Common myeloid progenitor, CD34-positive (primary cell): Measurements from ENCODE around the gene DOK5.

Experiments used
- CTCF ChIA-PET: fragments of 350-600 bp; sonication (Branson Sonifier 250); formaldehyde crosslinking; loops from one replicate; lab custom pipeline; 2021; ENCODE audit warnings: antibody characterized with exemption; lab: Charles Lee
- POLR2A ChIA-PET: fragments of 350-600 bp; sonication (Branson Sonifier 250); formaldehyde crosslinking; loops from one replicate; lab custom pipeline; 2021; ENCODE audit warnings: antibody characterized with exemption; lab: Charles Lee
- DNase-seq, 3 donors: peaks; one replicate each; pipeline versions ENCODE4 v3.0.0 to v3.0.0-alpha.2; 2013
- H3K27ac ChIP-seq, 2 experiments: 1 replicate in 1 of 2; 2 replicates in 1 of 2; pipeline ENCODE4 v1.7.0; 2013; ENCODE audit warnings: inconsistent platforms in 2 of 2, low read length in 2 of 2, mild to moderate bottlenecking in 2 of 2, low read depth in 1 of 2, moderate library complexity in 1 of 2; ENCODE audit not compliant: severe bottlenecking in 2 of 2, insufficient read depth in 1 of 2, poor library complexity in 1 of 2
- H3K27me3 ChIP-seq, 5 experiments: replicated peaks in 2 of 5; 1 replicate in 3 of 5; 2 replicates in 2 of 5; pipeline versions ENCODE4 v1.6.1 to v1.7.0; 2013; ENCODE audit warnings: low read length in 4 of 5, mild to moderate bottlenecking in 2 of 5, moderate library complexity in 2 of 5, inconsistent platforms in 1 of 5; ENCODE audit not compliant: insufficient read depth in 5 of 5, control insufficient read depth in 4 of 5
- H3K36me3 ChIP-seq, 4 experiments: 1 replicate in 2 of 4; 2 replicates in 2 of 4; pipeline versions ENCODE4 v1.6.1 to v1.7.0; 2013; ENCODE audit warnings: low read length in 3 of 4, control low read depth in 1 of 4, mild to moderate bottlenecking in 1 of 4; ENCODE audit not compliant: control insufficient read depth in 4 of 4, insufficient read depth in 4 of 4
- H3K4me1 ChIP-seq, 4 experiments: 1 replicate in 3 of 4; 2 replicates in 1 of 4; pipeline versions ENCODE4 v1.6.1 to v1.7.1; 2013; ENCODE audit warnings: low read length in 3 of 4, mild to moderate bottlenecking in 3 of 4, control low read depth in 1 of 4, inconsistent platforms in 1 of 4, moderate library complexity in 1 of 4; ENCODE audit not compliant: control insufficient read depth in 4 of 4, insufficient read depth in 4 of 4; ENCODE audit errors: control extremely low read depth in 1 of 4
- H3K4me3 ChIP-seq, 7 experiments: 1 replicate in 4 of 7; 2 replicates in 3 of 7; pipeline versions ENCODE4 v1.5.1 to v1.7.0; 2013; ENCODE audit warnings: mild to moderate bottlenecking in 7 of 7, low read length in 6 of 7, moderate library complexity in 6 of 7, inconsistent platforms in 2 of 7, low read depth in 2 of 7, control low read depth in 1 of 7; ENCODE audit not compliant: insufficient read depth in 4 of 7, control insufficient read depth in 1 of 7; ENCODE audit errors: extremely low read depth in 1 of 7
- H3K9me3 ChIP-seq, 5 experiments: 1 replicate in 4 of 5; 2 replicates in 1 of 5; pipeline versions ENCODE4 v1.6.1 to v1.7.1; 2013; ENCODE audit warnings: low read length in 4 of 5, mild to moderate bottlenecking in 2 of 5, inconsistent platforms in 1 of 5, low read depth in 1 of 5, moderate library complexity in 1 of 5; ENCODE audit not compliant: control insufficient read depth in 4 of 5, insufficient read depth in 2 of 5; ENCODE audit errors: control extremely low read depth in 1 of 5
- WGBS: methylation state at CpG from one replicate; pipeline ENCODE4 v1.1.5; 2013; ENCODE audit not compliant: insufficient coverage; 5-methylcytosine and 5-hydroxymethylcytosine counted together

Gene DOK5

DNA sequence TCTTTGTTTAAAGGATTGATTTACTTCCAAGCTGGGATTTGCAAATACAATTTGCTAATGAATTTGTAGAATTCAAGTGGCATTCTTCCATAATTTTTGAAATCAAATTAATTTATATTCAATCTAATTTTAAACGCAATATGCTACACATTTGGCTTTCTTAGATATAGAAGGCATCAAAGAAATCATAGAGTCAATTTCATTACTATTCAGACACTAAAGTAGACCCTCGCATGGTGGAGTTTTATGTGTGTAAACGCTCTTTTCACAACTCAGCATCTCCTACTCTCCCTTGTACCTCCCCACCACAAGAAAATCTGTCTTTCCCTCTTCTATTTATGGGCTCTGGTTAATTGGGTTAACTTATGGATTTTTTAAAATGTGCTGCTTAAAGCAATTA is 144.3 kb downstream of the DOK5 start:
- no peaks in the 10 kb centered on the region for H3K4me1 ChIP-seq
- no peak overlapping the region for H3K4me3 ChIP-seq
- ChIA-PET POLR2A (no interaction called here), CTCF (no interaction called here)
- H3K9me3 ChIP-seq = peaks cover 0 to 2% (median 0%) of the 10 kb centered on the region in 5 experiments
- 100% methylated on average over 1 of the region's 3 CpGs for WGBS
- no peak for DNase-seq
- peaks cover 0 to 2% (median 0%) of the 10 kb centered on the region in 5 experiments for H3K27me3 ChIP-seq
- H3K36me3 ChIP-seq = no peaks in the 10 kb centered on the region
- no peak overlapping the region for H3K27ac ChIP-seq

DNA sequence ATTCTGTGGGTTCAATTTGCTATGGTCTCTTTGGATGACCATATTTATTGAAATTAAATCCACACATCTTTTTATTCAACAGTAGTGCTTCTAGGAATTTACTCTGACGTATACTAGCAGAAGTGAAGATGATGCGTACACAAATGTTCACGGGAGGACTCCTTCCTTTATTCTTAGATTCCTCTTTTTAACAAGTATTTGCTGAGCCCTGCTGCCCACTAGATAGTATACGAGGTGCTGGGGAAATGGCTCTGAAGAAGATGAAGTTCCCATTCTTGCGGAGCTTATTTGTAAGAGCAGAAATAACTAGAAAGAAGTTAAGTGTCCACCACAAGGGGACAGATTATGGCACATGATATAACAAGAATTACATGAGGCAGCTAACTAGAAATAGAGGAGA is 145.2 kb downstream of the DOK5 start:
- Histone ChIP-seq H3K9me3 (peaks cover 0 to 2% (median 0%) of the 10 kb centered on the region in 5 experiments), H3K27ac (no peak overlapping the region), H3K4me1 (no peaks in the 10 kb centered on the region), H3K4me3 (no peak overlapping the region), H3K27me3 (peaks cover 0 to 5% (median 0%) of the 10 kb centered on the region in 5 experiments), H3K36me3 (no peaks in the 10 kb centered on the region)
- POLR2A ChIA-PET = no interaction called here
- DNase-seq = no peak
- WGBS = 62% methylated on average over 2 of the region's 5 CpGs
- CTCF ChIA-PET = no interaction called here

DNA sequence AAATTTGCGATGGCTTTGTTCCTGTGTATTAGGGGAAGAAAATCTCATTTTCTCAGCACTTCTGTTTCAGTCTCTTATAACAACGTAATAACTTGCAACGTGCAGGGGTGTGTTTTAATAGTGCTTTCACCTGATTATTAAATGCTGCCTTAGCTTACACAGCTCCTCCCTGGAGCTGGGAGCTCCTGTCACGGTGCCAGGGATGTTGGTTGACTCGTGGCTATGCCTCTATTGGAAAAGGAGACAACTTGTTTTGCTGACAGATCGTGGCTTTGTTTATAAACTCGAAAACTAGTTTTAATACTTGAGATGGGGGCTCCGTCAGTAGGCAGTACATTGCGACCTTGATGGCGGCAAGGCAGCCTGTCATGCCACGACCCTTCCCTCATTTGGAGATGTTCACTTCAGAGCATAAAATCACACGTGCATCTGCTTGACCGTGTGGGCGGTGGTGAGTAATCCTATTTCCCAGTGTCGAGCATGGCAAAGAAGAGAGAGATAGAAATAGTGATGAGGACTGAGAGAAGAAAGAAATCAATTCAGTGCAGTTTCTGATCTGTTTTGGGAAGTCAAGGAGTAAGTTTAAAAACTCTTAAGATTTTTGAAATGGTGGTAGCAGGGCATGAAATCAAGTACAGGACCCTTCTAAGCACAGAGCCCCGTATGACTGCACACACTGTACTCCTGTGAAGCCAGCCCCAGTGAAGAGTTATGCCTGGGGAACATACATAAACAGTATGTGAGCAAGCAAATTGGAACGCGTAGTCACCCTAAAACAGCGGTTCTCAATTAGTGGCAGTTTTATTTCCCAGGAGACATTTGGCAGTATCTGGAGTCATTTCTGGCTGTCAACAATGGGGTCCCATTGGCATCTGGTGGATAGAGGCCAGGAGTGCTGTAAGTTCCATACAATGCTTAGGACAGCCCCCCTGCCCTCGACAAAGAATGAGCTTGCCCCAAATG is 147.2 kb downstream of the DOK5 start:
- no peak overlapping the region for H3K4me3 ChIP-seq
- ChIA-PET CTCF (no interaction called here), POLR2A (interaction anchor here (0.6 kb wide), 1 partner anchor 1475 kb away, joined by 3 read pairs; no protein-coding TSS in a partner anchor)
- peaks cover 0 to 5% (median 0%) of the 10 kb centered on the region in 5 experiments for H3K27me3 ChIP-seq
- H3K36me3 ChIP-seq = no peaks in the 10 kb centered on the region
- no peaks in the 10 kb centered on the region for H3K4me1 ChIP-seq
- H3K9me3 ChIP-seq = no peaks in the 10 kb centered on the region
- 98% methylated on average over 18 of the region's 20 CpGs for WGBS
- no peak for DNase-seq
- no peak overlapping the region for H3K27ac ChIP-seq

DNA sequence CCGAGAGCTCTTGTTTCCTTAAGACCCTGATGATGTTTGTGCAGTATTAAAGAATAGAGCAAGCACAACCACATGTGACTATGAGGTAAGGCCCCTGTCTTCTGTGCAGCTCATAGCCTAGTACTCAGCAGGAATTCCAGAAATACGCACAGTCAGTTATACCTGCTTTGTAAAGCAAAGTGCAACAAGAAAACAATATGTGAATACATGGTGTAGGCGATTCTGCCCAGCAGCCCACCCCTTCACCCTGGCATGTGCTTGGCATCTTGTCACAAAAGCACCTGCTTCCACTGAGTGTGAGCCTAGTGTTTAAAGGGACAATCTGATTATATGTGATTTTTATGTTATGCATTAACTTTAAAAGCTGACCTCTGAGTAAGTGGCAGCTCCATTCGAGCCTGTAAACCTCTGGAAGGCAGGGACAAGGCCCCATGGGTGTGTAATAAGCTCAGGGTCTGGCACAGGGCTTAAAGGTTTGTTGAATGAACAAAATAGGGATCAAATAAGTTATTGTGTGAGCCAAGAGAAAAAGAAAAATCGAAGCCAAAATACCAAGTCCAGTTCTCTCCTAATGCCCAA is 148.7 kb downstream of the DOK5 start:
- Histone ChIP-seq H3K9me3 (no peaks in the 10 kb centered on the region), H3K4me3 (no peak overlapping the region), H3K27ac (no peak overlapping the region), H3K27me3 (peaks cover 0 to 5% (median 0%) of the 10 kb centered on the region in 5 experiments), H3K36me3 (no peaks in the 10 kb centered on the region), H3K4me1 (no peaks in the 10 kb centered on the region)
- ChIA-PET CTCF (no interaction called here), POLR2A (no interaction called here)
- WGBS = 94% methylated on average over 5 of the region's 5 CpGs
- no peak for DNase-seq

DNA sequence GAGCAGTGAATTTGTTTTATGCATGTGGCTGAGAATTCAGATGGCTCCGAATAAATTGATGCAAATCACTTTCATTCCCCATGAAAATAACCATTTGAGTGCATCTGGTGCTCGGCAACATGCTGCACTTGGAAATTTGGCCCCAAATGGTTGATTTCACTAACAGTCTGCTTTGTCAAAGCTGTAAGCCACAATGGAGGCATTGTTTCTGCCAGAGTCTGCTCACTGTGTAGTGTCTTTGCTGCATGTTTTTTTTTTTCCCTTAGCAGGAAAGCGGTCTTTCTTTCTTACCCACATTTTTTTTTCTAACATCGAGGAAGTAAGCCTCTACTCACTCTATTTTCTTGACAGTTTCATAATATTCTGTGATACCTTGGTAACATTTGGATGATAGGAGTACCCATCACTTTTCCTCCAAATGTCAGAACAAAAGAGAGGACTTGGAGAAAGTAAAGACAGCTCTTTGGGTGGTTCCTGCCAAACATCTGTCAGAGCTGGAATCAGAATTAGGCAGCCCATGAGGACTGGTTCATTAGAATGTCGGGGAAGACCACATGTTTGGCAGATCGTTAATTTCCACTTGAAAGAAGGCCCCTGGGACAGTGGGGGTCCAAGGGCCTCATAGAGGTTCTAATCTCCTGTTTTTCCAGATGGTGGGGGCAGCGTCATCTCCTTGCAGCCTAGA is 149.5 kb downstream of the DOK5 start:
- DNase-seq = no peak
- ChIA-PET CTCF (interaction anchor here (1.0 kb wide), 1 partner anchor 9 kb away, joined by 3 read pairs; no protein-coding TSS in a partner anchor), POLR2A (no interaction called here)
- peaks cover 0 to 5% (median 0%) of the 10 kb centered on the region in 5 experiments for H3K27me3 ChIP-seq
- no peaks in the 10 kb centered on the region for H3K36me3 ChIP-seq
- WGBS = 67% methylated on average over 5 of the region's 7 CpGs
- H3K27ac ChIP-seq = no peak overlapping the region
- H3K4me1 ChIP-seq = no peaks in the 10 kb centered on the region
- H3K4me3 ChIP-seq = no peak overlapping the region
- H3K9me3 ChIP-seq = no peaks in the 10 kb centered on the region

DNA sequence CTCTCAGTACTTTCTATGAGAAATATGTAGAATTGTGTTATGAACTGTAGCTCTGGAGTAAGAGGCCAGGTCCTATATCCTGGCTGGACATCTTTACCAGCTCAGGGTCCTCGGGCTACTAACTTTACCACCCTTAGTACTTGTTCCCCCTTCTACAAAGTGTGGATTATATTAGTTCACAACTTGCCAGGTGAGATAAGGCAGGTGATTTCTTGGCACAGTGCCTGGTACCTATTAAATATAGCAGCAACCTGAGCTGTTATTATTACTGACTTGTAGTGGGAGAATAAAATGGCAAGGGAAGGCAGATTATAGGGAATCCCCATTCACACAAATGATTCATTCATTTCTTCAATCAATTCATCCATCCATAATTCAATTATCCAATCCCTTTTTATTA is 150.1 kb downstream of the DOK5 start:
- ChIA-PET POLR2A (no interaction called here), CTCF (interaction anchor here (1.0 kb wide), 1 partner anchor 8 kb away, joined by 3 read pairs; no protein-coding TSS in a partner anchor)
- Histone ChIP-seq H3K9me3 (no peaks in the 10 kb centered on the region), H3K36me3 (no peaks in the 10 kb centered on the region), H3K4me1 (no peaks in the 10 kb centered on the region), H3K4me3 (no peak overlapping the region), H3K27ac (no peak overlapping the region), H3K27me3 (peaks cover 0 to 7% (median 0%) of the 10 kb centered on the region in 5 experiments)
- no CpG with 5 or more reads among the region's 1 CpG for WGBS
- DNase-seq = no peak
